Astrocyte (in vitro differentiated cells and primary cell): ENCODE data around the gene HECW1.

ENCODE experiments used
- CTCF ChIP-seq: IDR thresholded peaks from 2 replicates; pipeline ENCODE4 v1.5.1; 2011; ENCODE audit warnings: low read depth, mild to moderate bottlenecking, inconsistent platforms, low read length, moderate library complexity; ENCODE audit not compliant: insufficient read depth
- EZH2 ChIP-seq: IDR thresholded peaks from 2 replicates; pipeline ENCODE4 v1.6.1; 2012; ENCODE audit warnings: mild to moderate bottlenecking, low read length, inconsistent platforms; ENCODE audit not compliant: insufficient read depth

GRCh38 chr7:43325595-43325994, 213.1 kb downstream of the HECW1 start:
- no peak for TF ChIP-seq CTCF
- TF ChIP-seq EZH2: no peak
